ENCODE results near the gene MUC6. TPM values are rescaled to one million over a fixed set of nuclear protein-coding genes. Genes with fewer than 3 reads are reported as not detected.

The MUC6 gene
- total RNA-seq, 1 experiment from 2014 or later: not detected

- Histone ChIP-seq H3K36me3 (ENCODE audit: insufficient read depth, low read length, poor library complexity, severe bottlenecking) (no peaks in the 10 kb centered on the region), H3K27me3 (replicated peaks; ENCODE audit: insufficient read depth, low read depth, low read length, poor library complexity) (no peaks in the 10 kb centered on the region), H3K9me3 (ENCODE audit: low read depth, low read length, poor library complexity, severe bottlenecking) (no peaks in the 10 kb centered on the region), H3K4me1 (ENCODE audit: insufficient read depth, low read length, poor library complexity, severe bottlenecking) (no peaks in the 10 kb centered on the region), H3K27ac (ENCODE audit: low read depth, low read length, poor library complexity, severe bottlenecking) (no peak overlapping the region), H3K4me3 (ENCODE audit: low read depth, low read length, poor library complexity, severe bottlenecking) (no peak overlapping the region)
- ChIA-PET CTCF (no interaction called here), POLR2A (ENCODE audit: low non-redundant PET) (interaction anchor here (0.6 kb wide), 1 partner anchor 209 kb away, joined by 4 read pairs; no protein-coding TSS in a partner anchor)
- intact Hi-C loops (cut with micrococcal nuclease; ENCODE audit: unreplicated experiment): no loop called here
- no peak for TF ChIP-seq CTCF (conservative IDR thresholded peaks at IDR 0.05; ENCODE audit: low read depth, low read length)
- TF ChIP-seq EZH2 (IDR thresholded peaks at IDR 0.05; ENCODE audit: borderline replicate concordance, low read depth, low read length, poor library complexity, severe bottlenecking): no peak
- DNase-seq (ENCODE audit: low spot score): no peak
- BruUV-seq (replicated peaks): no TSS peak
These were observed 16.2 kb downstream of the MUC6 start for GRCh38 chr11:1020211-1020905.

- Histone ChIP-seq H3K4me3 (ENCODE audit: low read depth, low read length, poor library complexity, severe bottlenecking) (no peak overlapping the region), H3K27me3 (replicated peaks; ENCODE audit: insufficient read depth, low read depth, low read length, poor library complexity) (no peaks in the 10 kb centered on the region), H3K4me1 (ENCODE audit: insufficient read depth, low read length, poor library complexity, severe bottlenecking) (no peaks in the 10 kb centered on the region), H3K36me3 (ENCODE audit: insufficient read depth, low read length, poor library complexity, severe bottlenecking) (no peaks in the 10 kb centered on the region), H3K27ac (ENCODE audit: low read depth, low read length, poor library complexity, severe bottlenecking) (no peak overlapping the region), H3K9me3 (ENCODE audit: low read depth, low read length, poor library complexity, severe bottlenecking) (no peaks in the 10 kb centered on the region)
- POLR2A ChIA-PET (ENCODE audit: low non-redundant PET): no interaction called here
- intact Hi-C loops (cut with micrococcal nuclease; ENCODE audit: unreplicated experiment): no loop called here
- BruUV-seq (replicated peaks): no TSS peak
- CTCF ChIA-PET: no interaction called here
- TF ChIP-seq CTCF (conservative IDR thresholded peaks at IDR 0.05; ENCODE audit: low read depth, low read length) (no peak), EZH2 (IDR thresholded peaks at IDR 0.05; ENCODE audit: borderline replicate concordance, low read depth, low read length, poor library complexity, severe bottlenecking) (no peak)
- DNase-seq (ENCODE audit: low spot score): no peak
These were observed 17.1 kb downstream of the MUC6 start for GRCh38 chr11:1019321-1019910.

- Histone ChIP-seq H3K27ac (ENCODE audit: low read depth, low read length, poor library complexity, severe bottlenecking) (no peak overlapping the region), H3K4me1 (ENCODE audit: insufficient read depth, low read length, poor library complexity, severe bottlenecking) (no peaks in the 10 kb centered on the region), H3K9me3 (ENCODE audit: low read depth, low read length, poor library complexity, severe bottlenecking) (no peaks in the 10 kb centered on the region), H3K27me3 (replicated peaks; ENCODE audit: insufficient read depth, low read depth, low read length, poor library complexity) (no peaks in the 10 kb centered on the region), H3K4me3 (ENCODE audit: low read depth, low read length, poor library complexity, severe bottlenecking) (no peak overlapping the region), H3K36me3 (ENCODE audit: insufficient read depth, low read length, poor library complexity, severe bottlenecking) (no peaks in the 10 kb centered on the region)
- intact Hi-C loops (cut with micrococcal nuclease; ENCODE audit: unreplicated experiment): no loop called here
- POLR2A ChIA-PET (ENCODE audit: low non-redundant PET): no interaction called here
- no TSS peak for BruUV-seq (replicated peaks)
- CTCF ChIA-PET: no interaction called here
- TF ChIP-seq EZH2 (IDR thresholded peaks at IDR 0.05; ENCODE audit: borderline replicate concordance, low read depth, low read length, poor library complexity, severe bottlenecking) (no peak), CTCF (conservative IDR thresholded peaks at IDR 0.05; ENCODE audit: low read depth, low read length) (no peak)
- DNase-seq (ENCODE audit: low spot score): no peak
These were observed 18.4 kb downstream of the MUC6 start for GRCh38 chr11:1018091-1018490.
